ENCODE measurements around the gene KIF21B.
"Not testable (repeated sequence)": the region's sequence is repeated elsewhere in the genome, so short reads cannot be mapped to it uniquely, and the experiment has no call there.

KIF21B gene

DNA sequence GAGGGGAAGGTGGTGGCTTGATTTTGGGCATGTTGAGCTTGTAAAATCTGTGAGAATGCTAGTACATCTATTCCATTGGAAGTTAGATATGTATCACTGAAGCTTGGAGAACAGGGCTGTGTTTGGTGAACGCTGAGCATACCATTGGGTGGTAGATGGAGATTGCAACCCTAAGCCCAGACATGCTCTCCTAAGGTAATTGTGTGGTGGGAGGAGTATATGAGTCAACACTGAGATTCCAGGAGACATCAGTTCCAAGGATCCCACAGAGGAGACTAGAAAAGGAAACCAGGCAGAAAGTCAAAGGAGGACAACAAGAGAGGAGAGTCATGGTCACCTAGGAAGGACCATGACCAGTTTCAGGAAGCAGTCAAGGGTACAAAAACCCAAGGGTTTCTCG, 60.4 kb downstream of the KIF21B start:
- H2BK15ac ChIP-seq (ENCODE audit: low read depth, poor library complexity, severe bottlenecking), result no peak overlapping the region
- no peak overlapping the region for H3K23ac ChIP-seq (ENCODE audit: low read length in 2 of 2)
- no peak overlapping the region for H3K27ac ChIP-seq (ENCODE audit: low read length, poor library complexity, severe bottlenecking)
- DNase-seq, result no peak
- H2BK5ac ChIP-seq (ENCODE audit: low read depth, low read length, poor library complexity, severe bottlenecking), result no peak overlapping the region
- no peaks in the 10 kb centered on the region for H3K79me1 ChIP-seq (replicated peaks; ENCODE audit: low read length, poor library complexity, severe bottlenecking)
- no peak overlapping the region for H2BK120ac ChIP-seq (ENCODE audit: low read depth, low read length)
- no peaks in the 10 kb centered on the region for H3K36me3 ChIP-seq (ENCODE audit: control insufficient read depth in 1 of 2, insufficient read depth in 2 of 2, low read depth in 1 of 2, low read length in 2 of 2)
- no peaks in the 10 kb centered on the region for H3K9me3 ChIP-seq (ENCODE audit: control insufficient read depth, low read length)
- no peak overlapping the region for H3K4me3 ChIP-seq (ENCODE audit: insufficient read depth in 1 of 2, low read depth in 1 of 2, low read length in 2 of 2)
- WGBS, result 100% methylated on average over 2 of the region's 2 CpGs
- H3K9ac ChIP-seq (ENCODE audit: low read length), result no peak overlapping the region
- H3K4me1 ChIP-seq (ENCODE audit: control insufficient read depth, insufficient read depth, low read depth, low read length), result peaks cover 4% of the 10 kb centered on the region
- H2AFZ ChIP-seq (ENCODE audit: low read depth, low read length), result no peak overlapping the region
- H3K14ac ChIP-seq (ENCODE audit: low read length in 2 of 2), result no peak overlapping the region
- H3K4me2 ChIP-seq (ENCODE audit: low read length, poor library complexity, severe bottlenecking), result no peak overlapping the region
- no peak overlapping the region for H2BK12ac ChIP-seq (ENCODE audit: low read length in 2 of 2)
- H3K4ac ChIP-seq (ENCODE audit: low read depth in 1 of 2, low read length in 2 of 2), result no peak overlapping the region
- H4K8ac ChIP-seq (ENCODE audit: low read length), result no peak overlapping the region
- H2AK5ac ChIP-seq (ENCODE audit: low read length, severe bottlenecking), result no peak overlapping the region
- H3K18ac ChIP-seq (ENCODE audit: low read depth in 1 of 2, low read length in 2 of 2), result no peak overlapping the region
- H4K91ac ChIP-seq (ENCODE audit: low read length), result no peak overlapping the region
- peaks cover 0 to 50% of the 10 kb centered on the region in 2 experiments for H3K27me3 ChIP-seq (ENCODE audit: control insufficient read depth in 1 of 2, insufficient read depth in 1 of 2, low read length in 2 of 2)

DNA sequence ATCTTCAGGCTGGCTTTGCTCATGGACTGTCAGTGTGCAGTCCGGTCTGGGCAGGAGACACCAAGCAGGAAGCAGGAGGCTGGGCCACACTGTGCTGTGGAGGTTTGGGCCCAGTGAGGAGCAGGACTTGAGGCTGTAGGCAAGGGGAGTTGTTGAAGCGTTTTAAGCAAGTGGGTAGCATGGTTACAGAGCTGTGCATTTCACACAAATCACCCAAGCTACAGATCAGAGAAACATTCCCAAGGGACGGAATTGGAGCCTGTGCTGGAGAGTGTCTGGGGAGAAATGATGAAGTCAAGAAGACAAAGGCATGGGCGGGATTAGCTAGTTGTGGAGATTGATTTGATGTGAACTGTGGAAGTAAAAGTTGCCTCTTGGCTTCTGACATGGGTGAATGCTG, 60.9 kb downstream of the KIF21B start:
- H2BK5ac ChIP-seq (ENCODE audit: low read depth, low read length, poor library complexity, severe bottlenecking), result no peak overlapping the region
- H4K8ac ChIP-seq (ENCODE audit: low read length), result no peak overlapping the region
- no peaks in the 10 kb centered on the region for H3K79me1 ChIP-seq (replicated peaks; ENCODE audit: low read length, poor library complexity, severe bottlenecking)
- H2BK15ac ChIP-seq (ENCODE audit: low read depth, poor library complexity, severe bottlenecking), result no peak overlapping the region
- no peak for DNase-seq
- H3K9me3 ChIP-seq (ENCODE audit: control insufficient read depth, low read length), result no peaks in the 10 kb centered on the region
- no peak overlapping the region for H4K91ac ChIP-seq (ENCODE audit: low read length)
- peaks cover 0 to 55% of the 10 kb centered on the region in 2 experiments for H3K27me3 ChIP-seq (ENCODE audit: control insufficient read depth in 1 of 2, insufficient read depth in 1 of 2, low read length in 2 of 2)
- no peak overlapping the region for H3K23ac ChIP-seq (ENCODE audit: low read length in 2 of 2)
- H3K36me3 ChIP-seq (ENCODE audit: control insufficient read depth in 1 of 2, insufficient read depth in 2 of 2, low read depth in 1 of 2, low read length in 2 of 2), result no peaks in the 10 kb centered on the region
- H2AFZ ChIP-seq (ENCODE audit: low read depth, low read length), result no peak overlapping the region
- no peak overlapping the region for H3K27ac ChIP-seq (ENCODE audit: low read length, poor library complexity, severe bottlenecking)
- H3K4me1 ChIP-seq (ENCODE audit: control insufficient read depth, insufficient read depth, low read depth, low read length), result peaks cover 1% of the 10 kb centered on the region
- no peak overlapping the region for H3K14ac ChIP-seq (ENCODE audit: low read length in 2 of 2)
- no peak overlapping the region for H3K4ac ChIP-seq (ENCODE audit: low read depth in 1 of 2, low read length in 2 of 2)
- 92% methylated on average over 3 of the region's 4 CpGs for WGBS
- H3K9ac ChIP-seq (ENCODE audit: low read length), result no peak overlapping the region
- H2BK120ac ChIP-seq (ENCODE audit: low read depth, low read length), result no peak overlapping the region
- no peak overlapping the region for H3K4me3 ChIP-seq (ENCODE audit: insufficient read depth in 1 of 2, low read depth in 1 of 2, low read length in 2 of 2)
- no peak overlapping the region for H2BK12ac ChIP-seq (ENCODE audit: low read length in 2 of 2)
- no peak overlapping the region for H3K4me2 ChIP-seq (ENCODE audit: low read length, poor library complexity, severe bottlenecking)
- no peak overlapping the region for H2AK5ac ChIP-seq (ENCODE audit: low read length, severe bottlenecking)
- H3K18ac ChIP-seq (ENCODE audit: low read depth in 1 of 2, low read length in 2 of 2), result no peak overlapping the region

DNA sequence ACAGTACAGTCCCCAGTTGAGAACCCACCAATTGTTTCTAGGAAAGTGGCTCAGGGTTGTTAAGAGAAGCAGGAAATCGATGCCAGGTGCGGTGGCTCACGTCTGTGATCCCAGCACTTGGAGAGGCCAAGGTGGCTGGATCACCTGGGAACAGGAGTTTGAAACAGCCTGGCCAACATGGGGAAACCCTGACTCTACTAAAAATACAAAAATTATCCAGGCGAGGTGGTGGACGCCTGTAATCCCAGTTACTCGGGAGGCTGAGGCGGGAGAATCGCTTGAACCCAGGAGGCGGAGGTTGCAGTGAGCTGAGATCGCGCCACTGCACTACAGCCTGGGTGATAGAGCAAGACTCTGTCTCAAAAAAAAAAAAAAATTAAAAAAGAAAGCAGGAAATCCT, 61.4 kb downstream of the KIF21B start:
- H3K14ac ChIP-seq (ENCODE audit: low read length in 2 of 2); H3K18ac ChIP-seq (ENCODE audit: low read depth in 1 of 2, low read length in 2 of 2); H2BK12ac ChIP-seq (ENCODE audit: low read length in 2 of 2); H2BK5ac ChIP-seq (ENCODE audit: low read depth, low read length, poor library complexity, severe bottlenecking); H3K4me3 ChIP-seq (ENCODE audit: insufficient read depth in 1 of 2, low read depth in 1 of 2, low read length in 2 of 2); H3K4me2 ChIP-seq (ENCODE audit: low read length, poor library complexity, severe bottlenecking); H3K9me3 ChIP-seq (ENCODE audit: control insufficient read depth, low read length); H3K4ac ChIP-seq (ENCODE audit: low read depth in 1 of 2, low read length in 2 of 2); H4K8ac ChIP-seq (ENCODE audit: low read length); H2BK120ac ChIP-seq (ENCODE audit: low read depth, low read length); H2AFZ ChIP-seq (ENCODE audit: low read depth, low read length); H2BK15ac ChIP-seq (ENCODE audit: low read depth, poor library complexity, severe bottlenecking); H3K4me1 ChIP-seq (ENCODE audit: control insufficient read depth, insufficient read depth, low read depth, low read length); H3K79me1 ChIP-seq (replicated peaks; ENCODE audit: low read length, poor library complexity, severe bottlenecking); H3K36me3 ChIP-seq (ENCODE audit: control insufficient read depth in 1 of 2, insufficient read depth in 2 of 2, low read depth in 1 of 2, low read length in 2 of 2); H3K23ac ChIP-seq (ENCODE audit: low read length in 2 of 2); DNase-seq; H3K27ac ChIP-seq (ENCODE audit: low read length, poor library complexity, severe bottlenecking); H2AK5ac ChIP-seq (ENCODE audit: low read length, severe bottlenecking); H4K91ac ChIP-seq (ENCODE audit: low read length); H3K9ac ChIP-seq (ENCODE audit: low read length): not testable (repeated sequence)
- H3K27me3 ChIP-seq (ENCODE audit: control insufficient read depth in 1 of 2, insufficient read depth in 1 of 2, low read length in 2 of 2), result peaks cover 0 to 60% of the 10 kb centered on the region in 2 experiments
- 95% methylated on average over 11 of the region's 11 CpGs for WGBS

DNA sequence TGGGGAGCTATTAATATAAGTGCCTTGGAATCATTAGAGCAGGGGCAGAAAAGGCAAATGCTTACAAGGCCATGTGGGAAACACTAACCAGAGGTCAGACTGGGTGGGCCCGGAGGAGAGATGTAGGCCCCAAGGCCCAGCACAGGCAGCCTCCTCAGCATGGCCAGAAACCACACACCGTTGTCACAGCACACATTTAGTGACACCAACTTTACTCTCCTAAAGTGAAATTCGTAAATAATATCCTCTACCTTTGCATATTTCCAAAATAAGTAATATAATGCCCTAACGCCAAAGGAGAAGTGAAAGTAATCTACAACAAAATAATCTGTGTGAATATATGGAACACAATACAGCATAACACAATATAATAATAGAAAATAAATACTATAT, 62.6 kb downstream of the KIF21B start:
- 88% methylated on average over 2 of the region's 4 CpGs for WGBS
- Histone ChIP-seq H3K4me3 (ENCODE audit: insufficient read depth in 1 of 2, low read depth in 1 of 2, low read length in 2 of 2) (no peak overlapping the region), H3K18ac (ENCODE audit: low read depth in 1 of 2, low read length in 2 of 2) (no peak overlapping the region), H3K79me1 (replicated peaks; ENCODE audit: low read length, poor library complexity, severe bottlenecking) (no peaks in the 10 kb centered on the region), H3K4ac (ENCODE audit: low read depth in 1 of 2, low read length in 2 of 2) (no peak overlapping the region), H2BK5ac (ENCODE audit: low read depth, low read length, poor library complexity, severe bottlenecking) (no peak overlapping the region), H2BK12ac (ENCODE audit: low read length in 2 of 2) (no peak overlapping the region), H3K23ac (ENCODE audit: low read length in 2 of 2) (no peak overlapping the region), H3K9ac (ENCODE audit: low read length) (no peak overlapping the region), H3K4me1 (ENCODE audit: control insufficient read depth, insufficient read depth, low read depth, low read length) (peaks cover 1% of the 10 kb centered on the region), H4K8ac (ENCODE audit: low read length) (no peak overlapping the region), H3K36me3 (ENCODE audit: control insufficient read depth in 1 of 2, insufficient read depth in 2 of 2, low read depth in 1 of 2, low read length in 2 of 2) (no peaks in the 10 kb centered on the region), H2BK15ac (ENCODE audit: low read depth, poor library complexity, severe bottlenecking) (no peak overlapping the region), H3K27me3 (ENCODE audit: control insufficient read depth in 1 of 2, insufficient read depth in 1 of 2, low read length in 2 of 2) (peaks cover 0 to 60% of the 10 kb centered on the region in 2 experiments), H2AK5ac (ENCODE audit: low read length, severe bottlenecking) (no peak overlapping the region), H2BK120ac (ENCODE audit: low read depth, low read length) (no peak overlapping the region), H3K27ac (ENCODE audit: low read length, poor library complexity, severe bottlenecking) (no peak overlapping the region), H3K4me2 (ENCODE audit: low read length, poor library complexity, severe bottlenecking) (no peak overlapping the region), H4K91ac (ENCODE audit: low read length) (no peak overlapping the region), H3K14ac (ENCODE audit: low read length in 2 of 2) (no peak overlapping the region), H2AFZ (ENCODE audit: low read depth, low read length) (no peak overlapping the region), H3K9me3 (ENCODE audit: control insufficient read depth, low read length) (no peaks in the 10 kb centered on the region)
- DNase-seq, result no peak
